Activated CD4-positive, alpha-beta T cell treated with anti-CD3 and anti-CD28 coated beads for 36 hours (primary cell): ENCODE measurements around the gene FRK. TPM values are rescaled to one million over a fixed set of nuclear protein-coding genes. Genes with fewer than 3 reads are reported as not detected.
A peak's percentile ranks its signal among the peaks of the same experiment; 100 is the strongest.

Source experiments
- ATAC-seq: fragments of 200-7000 bp; cut with Tn5 transposase; one replicate; pipeline ENCODE4 v1.10.0; 2021; ENCODE audit warnings: mild to moderate bottlenecking, moderate library complexity
- CTCF ChIA-PET: fragments of 350-600 bp; sonication (Branson Sonifier 250); formaldehyde crosslinking; loops from one replicate; lab custom pipeline; 2021; ENCODE audit warnings: antibody characterized with exemption; lab: Charles Lee
- POLR2A ChIA-PET: fragments of 350-600 bp; sonication (Branson Sonifier 250); formaldehyde crosslinking; loops from one replicate; lab custom pipeline; 2021; ENCODE audit warnings: antibody characterized with exemption, inconsistent platforms; lab: Charles Lee
- DNase-seq: peaks from one replicate; pipeline ENCODE4 v3.0.0-alpha.2; 2020
- H3K27ac Mint-ChIP-seq: one replicate; pipeline ENCODE4 v1.8.0; 2021; ENCODE audit warnings: mixed read lengths
- H3K27me3 Mint-ChIP-seq: one replicate; pipeline ENCODE4 v1.8.0; 2021; ENCODE audit warnings: mixed read lengths
- H3K36me3 Mint-ChIP-seq: one replicate; pipeline ENCODE4 v1.8.0; 2021; ENCODE audit warnings: low read depth, mixed read lengths
- H3K4me1 Mint-ChIP-seq: one replicate; pipeline ENCODE4 v1.8.0; 2021; ENCODE audit warnings: mixed read lengths
- H3K4me3 Mint-ChIP-seq: one replicate; pipeline ENCODE4 v1.8.0; 2021; ENCODE audit warnings: mild to moderate bottlenecking, moderate library complexity, mixed read lengths
- H3K9me3 Mint-ChIP-seq: one replicate; pipeline ENCODE4 v1.8.0; 2021; ENCODE audit warnings: low read depth, mixed read lengths
- intact Hi-C, 2 experiments: fragments of 100-400 bp; cut with DNase I in 1 of 2; cut with micrococcal nuclease in 1 of 2; formaldehyde crosslinking; loops; one replicate each; pipeline versions ENCODE4 v1.14.2 to v1.15.1; 2022 to 2024; cut with DNase I, micrococcal nuclease
- total RNA-seq, 2 experiments: library from RNA; stranded (reverse); gene quantifications; one replicate each; pipeline ENCODE4 v1.2.3, GENCODE V29; 2021

FRK gene
- total RNA-seq, 2 experiments from 2014 or later = 0.02 to 0.05 TPM

- H3K27me3 Mint-ChIP-seq = peaks cover 16% of the 10 kb centered on the region
These were observed 14.2 kb upstream of the FRK start for GRCh38 chr6:116074732-116075390.

GRCh38 chr6:116073765-116074440 is 13.2 kb upstream of the FRK start:
- intact Hi-C loops = no loop called here
- DNase-seq (no peak), ATAC-seq (no peak)
- H3K36me3 Mint-ChIP-seq = no peaks in the 10 kb centered on the region
- peaks cover 12% of the 10 kb centered on the region for H3K27me3 Mint-ChIP-seq
- H3K27ac Mint-ChIP-seq = no peak overlapping the region
- CTCF ChIA-PET = interaction anchor here (0.8 to 1.5 kb wide), 2 partner anchors 11 to 12 kb away, joined by 3 to 6 read pairs; no protein-coding TSS in a partner anchor
- POLR2A ChIA-PET = no interaction called here
- H3K4me3 Mint-ChIP-seq = no peak overlapping the region
- H3K9me3 Mint-ChIP-seq = no peaks in the 10 kb centered on the region
- H3K4me1 Mint-ChIP-seq = peaks cover 3% of the 10 kb centered on the region

More at GRCh38 chr6:116074732-116075390, 14.2 kb upstream of the FRK start:
- no peak overlapping the region for H3K27ac Mint-ChIP-seq
- H3K9me3 Mint-ChIP-seq = no peaks in the 10 kb centered on the region
- POLR2A ChIA-PET = no interaction called here
- DNase-seq (no peak), ATAC-seq (no peak)
- CTCF ChIA-PET = interaction anchor here (1.5 kb wide), 1 partner anchor 11 kb away, joined by 6 read pairs; no protein-coding TSS in a partner anchor
- H3K4me1 Mint-ChIP-seq = peaks cover 3% of the 10 kb centered on the region
- intact Hi-C loops = no loop called here
- H3K36me3 Mint-ChIP-seq = no peaks in the 10 kb centered on the region
- no peak overlapping the region for H3K4me3 Mint-ChIP-seq

GRCh38 chr6:116072368-116072767 is 11.7 kb upstream of the FRK start:
- DNase-seq (no peak), ATAC-seq (peak; percentile 36)
- Mint-ChIP-seq H3K4me1 (peaks cover 3% of the 10 kb centered on the region), H3K9me3 (no peaks in the 10 kb centered on the region), H3K27ac (peak overlapping the region; percentile 58), H3K4me3 (no peak overlapping the region), H3K36me3 (no peaks in the 10 kb centered on the region), H3K27me3 (peaks cover 9% of the 10 kb centered on the region)
- intact Hi-C loops = no loop called here
- CTCF ChIA-PET = no interaction called here
- POLR2A ChIA-PET = no interaction called here

- CTCF ChIA-PET = interaction anchor here (1.7 kb wide), 1 partner anchor 60 kb away, joined by 5 read pairs; no protein-coding TSS in a partner anchor
- no peaks in the 10 kb centered on the region for H3K9me3 Mint-ChIP-seq
- intact Hi-C loops = no loop called here
- H3K27me3 Mint-ChIP-seq = peaks cover 13% of the 10 kb centered on the region
- no peaks in the 10 kb centered on the region for H3K36me3 Mint-ChIP-seq
- DNase-seq = no peak
- no peak overlapping the region for H3K4me3 Mint-ChIP-seq
- no peak for ATAC-seq
- peaks cover 3% of the 10 kb centered on the region for H3K4me1 Mint-ChIP-seq
- POLR2A ChIA-PET = no interaction called here
- no peak overlapping the region for H3K27ac Mint-ChIP-seq
These were observed 10.1 kb upstream of the FRK start for GRCh38 chr6:116070616-116071389.

- ChIA-PET CTCF (interaction anchor here (1.7 kb wide), 1 partner anchor 59 kb away, joined by 5 read pairs; no protein-coding TSS in a partner anchor), POLR2A (no interaction called here)
- intact Hi-C loops = no loop called here
These were observed 9.4 kb upstream of the FRK start for GRCh38 chr6:116070101-116070500.

GRCh38 chr6:116066789-116067188 is 6.1 kb upstream of the FRK start:
- intact Hi-C loops = no loop called here
- Mint-ChIP-seq H3K36me3 (no peaks in the 10 kb centered on the region), H3K4me1 (no peaks in the 10 kb centered on the region), H3K4me3 (no peak overlapping the region), H3K9me3 (no peaks in the 10 kb centered on the region), H3K27me3 (peaks cover 9% of the 10 kb centered on the region), H3K27ac (no peak overlapping the region)
- POLR2A ChIA-PET = no interaction called here
- ATAC-seq = no peak
- CTCF ChIA-PET = no interaction called here
- DNase-seq = no peak

More at GRCh38 chr6:116070101-116070500, 9.4 kb upstream of the FRK start:
- no peaks in the 10 kb centered on the region for H3K9me3 Mint-ChIP-seq
- H3K4me3 Mint-ChIP-seq = no peak overlapping the region
- no peak for ATAC-seq
- H3K27me3 Mint-ChIP-seq = peaks cover 13% of the 10 kb centered on the region
- no peak overlapping the region for H3K27ac Mint-ChIP-seq
- peaks cover 3% of the 10 kb centered on the region for H3K4me1 Mint-ChIP-seq
- DNase-seq = no peak
- H3K36me3 Mint-ChIP-seq = no peaks in the 10 kb centered on the region

GRCh38 chr6:116064666-116065065 is 4.0 kb upstream of the FRK start:
- H3K9me3 Mint-ChIP-seq = no peaks in the 10 kb centered on the region

GRCh38 chr6:116062496-116062895 is 1.8 kb upstream of the FRK start:
- Mint-ChIP-seq H3K27me3 (peaks cover 9% of the 10 kb centered on the region), H3K27ac (no peak overlapping the region), H3K9me3 (no peaks in the 10 kb centered on the region), H3K4me3 (no peak overlapping the region), H3K4me1 (no peaks in the 10 kb centered on the region), H3K36me3 (no peaks in the 10 kb centered on the region)
- ChIA-PET POLR2A (no interaction called here), CTCF (interaction anchor here (1.2 kb wide), 1 partner anchor 11 kb away, joined by 3 read pairs; no protein-coding TSS in a partner anchor)
- no peak for ATAC-seq
- DNase-seq = no peak
- intact Hi-C loops = no loop called here

More at GRCh38 chr6:116064666-116065065, 4.0 kb upstream of the FRK start:
- intact Hi-C loops = no loop called here
- H3K36me3 Mint-ChIP-seq = no peaks in the 10 kb centered on the region
- H3K4me1 Mint-ChIP-seq = no peaks in the 10 kb centered on the region
- ChIA-PET CTCF (no interaction called here), POLR2A (no interaction called here)
- H3K27me3 Mint-ChIP-seq = peaks cover 13% of the 10 kb centered on the region
- no peak overlapping the region for H3K27ac Mint-ChIP-seq
- DNase-seq (no peak), ATAC-seq (no peak)
- no peak overlapping the region for H3K4me3 Mint-ChIP-seq

- no peaks in the 10 kb centered on the region for H3K36me3 Mint-ChIP-seq
- CTCF ChIA-PET = no interaction called here
These were observed 749 bp downstream of the FRK start for GRCh38 chr6:116059713-116060571.

GRCh38 chr6:116057766-116058165 is 2.9 kb downstream of the FRK start:
- Mint-ChIP-seq H3K9me3 (no peaks in the 10 kb centered on the region), H3K36me3 (no peaks in the 10 kb centered on the region), H3K4me3 (no peak overlapping the region), H3K27ac (no peak overlapping the region), H3K4me1 (no peaks in the 10 kb centered on the region), H3K27me3 (peaks cover 4% of the 10 kb centered on the region)
- ChIA-PET CTCF (no interaction called here), POLR2A (no interaction called here)
- ATAC-seq (no peak), DNase-seq (no peak)
- intact Hi-C loops = no loop called here

More at GRCh38 chr6:116059713-116060571, 749 bp downstream of the FRK start:
- Mint-ChIP-seq H3K27ac (no peak overlapping the region), H3K27me3 (peaks cover 4% of the 10 kb centered on the region), H3K4me1 (no peaks in the 10 kb centered on the region), H3K4me3 (no peak overlapping the region), H3K9me3 (no peaks in the 10 kb centered on the region)
- intact Hi-C loops = no loop called here
- DNase-seq (no peak), ATAC-seq (no peak)
- POLR2A ChIA-PET = no interaction called here

GRCh38 chr6:116055513-116055912 is 5.2 kb downstream of the FRK start:
- ATAC-seq (no peak), DNase-seq (no peak)
- POLR2A ChIA-PET = no interaction called here
- H3K27ac Mint-ChIP-seq = no peak overlapping the region
- CTCF ChIA-PET = no interaction called here
- H3K4me3 Mint-ChIP-seq = no peak overlapping the region
- H3K36me3 Mint-ChIP-seq = no peaks in the 10 kb centered on the region
- H3K27me3 Mint-ChIP-seq = peaks cover 2% of the 10 kb centered on the region
- intact Hi-C loops = no loop called here
- H3K4me1 Mint-ChIP-seq = no peaks in the 10 kb centered on the region
- H3K9me3 Mint-ChIP-seq = no peaks in the 10 kb centered on the region
